Raji (cell line): ENCODE measurements around the gene NEK5.

Experiments used
- POLR2A ChIP-seq: IDR thresholded peaks from 2 replicates; pipeline ENCODE4 v1.6.1; 2011; ENCODE audit warnings: low read depth, low read length, control low read depth; ENCODE audit not compliant: insufficient read depth

The NEK5 gene

GRCh38 chr13:52147225-52147624 is 18.4 kb upstream of the NEK5 start:
- TF ChIP-seq POLR2A = no peak

- TF ChIP-seq POLR2A = no peak
These were observed 12.4 kb upstream of the NEK5 start for GRCh38 chr13:52141299-52141698.

DNA sequence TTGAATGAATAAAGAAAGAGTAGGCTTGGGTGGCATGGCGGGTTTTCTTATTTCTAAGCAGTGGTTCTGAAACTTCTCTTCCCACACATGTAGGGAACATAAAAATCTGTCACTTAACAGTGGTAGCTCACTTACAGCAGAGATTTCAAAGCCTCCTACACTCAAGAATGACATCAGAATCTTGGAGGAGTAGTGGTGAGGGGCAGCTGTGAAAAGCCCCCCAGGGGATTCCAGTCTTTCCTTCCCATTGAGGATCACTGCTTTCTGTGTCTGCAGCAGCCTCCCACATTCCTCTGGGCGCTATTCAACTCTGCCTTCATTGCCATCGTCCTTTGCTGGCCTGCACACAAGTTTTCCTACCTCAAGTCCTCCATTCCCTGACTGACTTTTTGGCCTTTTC is 8.6 kb upstream of the NEK5 start:
- no peak for TF ChIP-seq POLR2A

- TF ChIP-seq POLR2A = no peak
These were observed 7.9 kb upstream of the NEK5 start for GRCh38 chr13:52136763-52137162.

- no peak for TF ChIP-seq POLR2A
These were observed 1.8 kb upstream of the NEK5 start for GRCh38 chr13:52130641-52131040.

DNA sequence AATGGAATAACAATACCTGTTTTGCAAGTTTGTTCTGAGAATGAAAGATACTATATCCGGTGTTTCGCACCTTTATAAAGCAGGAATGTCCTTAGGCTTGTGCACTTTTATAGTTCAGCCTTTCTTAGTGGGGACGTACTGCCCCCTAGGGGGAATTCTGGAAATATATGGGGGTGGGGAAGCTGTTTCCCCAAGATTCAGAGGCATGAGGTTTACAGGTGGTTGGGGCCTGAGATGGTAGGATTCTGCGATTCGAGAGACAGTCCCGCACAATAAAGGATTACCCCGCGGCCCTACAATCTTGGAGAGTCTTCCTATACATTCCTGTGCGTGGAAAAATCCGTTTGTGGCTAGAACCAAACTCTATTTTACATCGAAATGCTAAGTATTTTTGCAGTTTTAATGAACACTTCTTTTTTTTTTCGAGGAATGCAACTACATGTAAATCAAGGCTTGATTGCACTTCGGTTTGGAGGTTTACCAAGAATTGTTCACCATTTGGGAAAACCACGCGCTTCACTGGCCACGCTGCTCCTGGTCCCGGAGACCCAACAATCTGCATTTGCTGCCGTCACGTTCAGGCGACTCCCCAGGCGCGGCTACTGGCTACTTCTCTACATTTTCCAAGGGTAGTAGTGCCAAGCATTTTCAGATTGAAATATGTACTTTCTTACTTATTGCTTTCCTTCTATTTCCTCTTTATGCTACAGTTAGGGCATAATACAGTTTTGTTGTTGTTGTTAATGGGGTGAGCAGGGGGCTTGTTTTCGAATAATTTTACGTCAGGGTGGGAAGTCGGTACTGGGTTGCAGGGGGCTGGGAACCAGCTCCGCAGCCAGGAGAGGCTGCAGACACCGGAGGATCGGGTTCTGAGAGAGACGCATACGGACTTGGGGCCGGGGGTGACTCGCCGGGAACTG is 830 bp downstream of the NEK5 start:
- no peak for TF ChIP-seq POLR2A

GRCh38 chr13:52127378-52127777 is 1.5 kb downstream of the NEK5 start:
- TF ChIP-seq POLR2A = no peak

DNA sequence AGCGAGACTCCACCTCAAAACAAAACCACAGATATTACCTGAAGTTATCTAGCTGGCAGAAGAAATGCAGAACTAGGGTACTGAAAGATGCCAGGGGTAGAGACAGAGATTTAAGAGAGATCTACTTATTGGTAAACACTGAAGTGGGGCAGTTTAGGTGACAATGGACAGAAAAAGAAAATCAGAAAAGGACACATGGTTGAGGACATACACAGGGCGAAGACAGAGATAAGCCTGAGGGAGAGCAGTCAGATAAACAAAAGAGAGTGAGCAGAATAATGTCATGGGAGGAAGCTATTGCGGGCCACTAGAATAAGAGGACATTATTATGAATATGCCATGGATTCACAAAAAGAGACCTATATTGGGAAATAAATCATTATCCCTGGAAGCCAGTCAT is 3.3 kb downstream of the NEK5 start:
- no peak for TF ChIP-seq POLR2A

GRCh38 chr13:52118595-52118994 is 10.3 kb downstream of the NEK5 start:
- TF ChIP-seq POLR2A = no peak

GRCh38 chr13:52118095-52118494 is 10.8 kb downstream of the NEK5 start:
- TF ChIP-seq POLR2A = no peak

DNA sequence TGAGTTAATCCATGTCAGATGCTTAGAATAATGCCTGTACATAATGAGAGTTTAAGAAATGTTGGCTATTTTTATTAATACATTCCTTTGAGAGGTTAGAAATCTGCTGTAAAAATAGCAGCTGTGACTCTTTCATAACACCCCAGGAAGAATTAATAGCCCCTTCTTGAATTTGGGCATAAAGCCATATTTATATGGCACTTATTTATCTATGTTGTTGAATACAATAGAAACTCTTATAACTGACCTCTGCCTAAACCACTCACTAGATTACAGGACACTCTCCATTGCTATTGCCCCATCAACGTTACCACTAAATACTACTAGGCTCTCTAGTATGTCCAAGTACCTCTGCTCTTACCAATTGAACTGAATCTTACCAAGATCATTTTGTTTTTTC is 16.3 kb downstream of the NEK5 start:
- TF ChIP-seq POLR2A = no peak

GRCh38 chr13:52109116-52109670 is 19.7 kb downstream of the NEK5 start:
- no peak for TF ChIP-seq POLR2A

GRCh38 chr13:52105841-52106240 is 23.0 kb downstream of the NEK5 start:
- no peak for TF ChIP-seq POLR2A

DNA sequence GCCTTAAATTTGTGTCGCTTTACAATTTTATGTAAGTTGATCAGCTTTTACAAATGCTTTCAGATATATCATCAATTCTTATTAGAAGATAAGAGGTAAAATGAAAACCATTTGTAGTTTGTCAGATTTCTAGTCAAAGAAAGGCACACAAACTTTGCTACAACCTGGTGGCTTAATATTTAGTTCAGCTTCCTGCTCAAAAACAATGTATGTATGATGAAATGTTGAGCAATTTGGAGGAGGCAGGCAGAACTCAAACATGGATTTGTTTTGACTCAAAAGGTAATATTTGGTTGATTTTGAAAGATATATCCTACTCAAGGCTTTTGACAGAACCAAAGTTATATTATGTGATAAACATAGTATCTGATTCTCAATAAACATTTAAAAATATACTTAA is 24.2 kb downstream of the NEK5 start:
- TF ChIP-seq POLR2A = no peak

GRCh38 chr13:52103386-52103785 is 25.5 kb downstream of the NEK5 start:
- TF ChIP-seq POLR2A = no peak

DNA sequence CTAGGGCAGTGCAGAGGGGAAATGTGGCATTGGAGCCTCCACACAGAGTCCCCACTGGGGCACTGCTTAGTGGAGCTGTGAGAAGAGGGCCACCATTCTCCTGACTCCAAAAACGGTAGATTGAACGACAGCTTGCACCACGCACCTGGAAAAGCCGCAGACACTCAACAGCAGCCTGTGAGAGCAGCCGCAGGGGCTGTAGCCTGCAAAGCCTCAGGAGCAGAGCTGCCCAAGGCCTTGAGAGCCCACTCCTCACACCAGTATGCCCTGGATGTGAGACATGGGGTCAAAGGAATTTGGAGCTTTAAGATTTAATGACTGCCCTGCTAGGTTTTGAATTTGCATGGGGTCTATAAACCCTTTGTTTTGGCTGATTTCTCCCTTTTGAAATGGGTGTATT is 31.7 kb downstream of the NEK5 start:
- no peak for TF ChIP-seq POLR2A
